A673 (cell line): ENCODE measurements around the gene ITPRIPL2. TPM values are rescaled to one million over a fixed set of nuclear protein-coding genes. Genes with fewer than 3 reads are reported as not detected.
A peak's percentile ranks its signal among the peaks of the same experiment; 100 is the strongest.

Experiments
- BruUV-seq: library from RNA; stranded (reverse); fragments of 400-500 nt; replicated peaks from 2 replicates; lab custom pipeline; 2021; lab: Mats Ljungman, UMichigan
- CTCF ChIA-PET: fragments of 300-600 bp; sonication (Branson Sonifier 250); formaldehyde crosslinking; loops from one replicate; lab custom pipeline; 2022; ENCODE audit warnings: antibody characterized with exemption; lab: Charles Lee
- POLR2A ChIA-PET: fragments of 300-600 bp; sonication (Branson Sonifier 250); formaldehyde crosslinking; loops from one replicate; lab custom pipeline; 2022; ENCODE audit warnings: antibody characterized with exemption; ENCODE audit not compliant: low non-redundant PET; lab: Charles Lee
- DNase-seq: peaks from one replicate; pipeline ENCODE4 v3.0.0-alpha.2; 2015; ENCODE audit warnings: low spot score
- H3K27ac ChIP-seq: fragments of 200-600 bp; sonication (generic); 2 replicates; pipeline ENCODE4 v1.5.1; 2016; ENCODE audit warnings: mixed run types, low read depth, mild to moderate bottlenecking, mixed read lengths, antibody characterized with exemption, low read length; ENCODE audit not compliant: poor library complexity, severe bottlenecking
- H3K27me3 ChIP-seq: fragments of 200-600 bp; sonication (generic); replicated peaks from 2 replicates; pipeline ENCODE4 v1.6.1; 2017; ENCODE audit warnings: mixed run types, low read depth, mild to moderate bottlenecking, mixed read lengths, antibody characterized with exemption, low read length; ENCODE audit not compliant: insufficient read depth, poor library complexity
- H3K36me3 ChIP-seq: fragments of 200-600 bp; sonication (generic); 2 replicates; pipeline ENCODE4 v1.6.1; 2016; ENCODE audit warnings: mixed run types, mild to moderate bottlenecking, mixed read lengths, antibody characterized with exemption, low read length; ENCODE audit not compliant: insufficient read depth, poor library complexity, severe bottlenecking
- H3K4me1 ChIP-seq: fragments of 200-600 bp; sonication (generic); 2 replicates; pipeline ENCODE4 v1.6.1; 2017; ENCODE audit warnings: mixed run types, mild to moderate bottlenecking, mixed read lengths, antibody characterized with exemption, low read length; ENCODE audit not compliant: insufficient read depth, poor library complexity, severe bottlenecking
- H3K4me3 ChIP-seq: fragments of 200-600 bp; sonication (generic); 2 replicates; pipeline ENCODE4 v1.5.1; 2016; ENCODE audit warnings: low read depth, mixed run types, mild to moderate bottlenecking, mixed read lengths, low read length; ENCODE audit not compliant: poor library complexity, severe bottlenecking
- H3K9me3 ChIP-seq: fragments of 200-600 bp; sonication (generic); 2 replicates; pipeline ENCODE4 v1.6.1; 2016; ENCODE audit warnings: mixed run types, low read depth, mild to moderate bottlenecking, mixed read lengths, antibody characterized with exemption, low read length; ENCODE audit not compliant: poor library complexity, severe bottlenecking
- CTCF ChIP-seq: fragments of 300-800, 200-600 bp; sonication (generic); conservative IDR thresholded peaks from 2 replicates; pipeline ENCODE4 v1.5.1; 2017; ENCODE audit warnings: low read depth, mild to moderate bottlenecking, antibody characterized with exemption, low read length, moderate library complexity, mixed read lengths
- EZH2 ChIP-seq: fragments of 200-600 bp; sonication (generic); IDR thresholded peaks from 2 replicates; pipeline ENCODE4 v1.6.1; 2017; ENCODE audit warnings: borderline replicate concordance, low read depth, mild to moderate bottlenecking, mixed read lengths, antibody characterized with exemption, low read length; ENCODE audit not compliant: poor library complexity, severe bottlenecking
- intact Hi-C: fragments of 100-400 bp; cut with micrococcal nuclease; formaldehyde crosslinking; loops from one replicate; pipeline ENCODE4 v1.10.0; 2022; ENCODE audit not compliant: unreplicated experiment
- total RNA-seq: library from RNA; stranded (reverse); gene quantifications from 2 replicates; pipeline ENCODE4 v1.2.3, GENCODE V29; 2021

ITPRIPL2 gene
- total RNA-seq, 1 experiment from 2014 or later: 20.2 TPM

GRCh38 chr16:19083670-19084069 is 30.1 kb upstream of the ITPRIPL2 start:
- intact Hi-C loops: no loop called here
- CTCF ChIA-PET: no interaction called here
- H3K4me3 ChIP-seq: no peak overlapping the region
- peaks cover 6% of the 10 kb centered on the region for H3K36me3 ChIP-seq
- TF ChIP-seq EZH2: no peak
- TF ChIP-seq CTCF: no peak
- DNase-seq: no peak
- BruUV-seq: no TSS peak
- POLR2A ChIA-PET: no interaction called here
- peaks cover 5% of the 10 kb centered on the region for H3K4me1 ChIP-seq
- no peak overlapping the region for H3K27ac ChIP-seq
- H3K27me3 ChIP-seq: no peaks in the 10 kb centered on the region
- H3K9me3 ChIP-seq: peaks cover 3% of the 10 kb centered on the region

- intact Hi-C loops: no loop called here
- no TSS peak for BruUV-seq
- POLR2A ChIA-PET: no interaction called here
- Histone ChIP-seq H3K36me3 (peaks cover 2% of the 10 kb centered on the region), H3K27ac (no peak overlapping the region), H3K9me3 (peaks cover 3% of the 10 kb centered on the region), H3K27me3 (no peaks in the 10 kb centered on the region), H3K4me1 (peaks cover 5% of the 10 kb centered on the region), H3K4me3 (no peak overlapping the region)
- CTCF ChIA-PET: interaction anchor here (0.7 kb wide), 1 partner anchor 75 kb away, joined by 3 read pairs; no protein-coding TSS in a partner anchor
- TF ChIP-seq CTCF: no peak
- no peak for TF ChIP-seq EZH2
- no peak for DNase-seq
Observed at GRCh38 chr16:19084139-19084538, 29.6 kb upstream of the ITPRIPL2 start.

- Histone ChIP-seq H3K4me3 (no peak overlapping the region), H3K36me3 (no peaks in the 10 kb centered on the region), H3K4me1 (peaks cover 5% of the 10 kb centered on the region), H3K27me3 (no peaks in the 10 kb centered on the region), H3K9me3 (peaks cover 3% of the 10 kb centered on the region), H3K27ac (no peak overlapping the region)
- TF ChIP-seq EZH2: no peak
- ChIA-PET CTCF (no interaction called here), POLR2A (interaction anchor here (0.6 kb wide), 1 partner anchor 46 kb away, joined by 3 read pairs; no protein-coding TSS in a partner anchor)
- no TSS peak for BruUV-seq
- no peak for DNase-seq
- intact Hi-C loops: no loop called here
Observed at GRCh38 chr16:19084879-19085278, 28.9 kb upstream of the ITPRIPL2 start.

GRCh38 chr16:19085679-19086200 is 28.0 kb upstream of the ITPRIPL2 start:
- Histone ChIP-seq H3K27me3 (no peaks in the 10 kb centered on the region), H3K36me3 (no peaks in the 10 kb centered on the region), H3K9me3 (peaks cover 2% of the 10 kb centered on the region), H3K4me3 (peak overlapping the region; percentile 41), H3K27ac (no peak overlapping the region), H3K4me1 (peaks cover 5% of the 10 kb centered on the region)
- no TSS peak for BruUV-seq
- no peak for DNase-seq
- TF ChIP-seq CTCF (no peak), EZH2 (no peak)
- intact Hi-C loops: loop anchor here (1.0 kb wide), 5 partner anchors 58 to 417 kb away; no protein-coding TSS in a partner anchor
- ChIA-PET POLR2A (interaction anchor here (0.5 to 0.7 kb wide), 3 partner anchors 27 to 329 kb away, joined by 3 to 12 read pairs (median 3); no protein-coding TSS in a partner anchor), CTCF (interaction anchor here (0.6 to 1.6 kb wide), 7 partner anchors 16 to 417 kb away, joined by 3 to 22 read pairs (median 7); partner anchors contain the start of gene TMC7)
